DND-41 (cell line): ENCODE data around the gene C1QTNF12.

ENCODE experiments used
- CTCF ChIP-seq: IDR thresholded peaks from 2 replicates; pipeline ENCODE4 v1.5.1; 2012; ENCODE audit warnings: borderline replicate concordance, low read length, moderate library complexity, mild to moderate bottlenecking; ENCODE audit not compliant: poor library complexity, severe bottlenecking; ENCODE audit errors: extremely low read depth
- EZH2 ChIP-seq: IDR thresholded peaks from 3 replicates; pipeline ENCODE4 v1.6.1; 2012; ENCODE audit warnings: borderline replicate concordance, low read depth, mild to moderate bottlenecking, moderate library complexity, low read length, inconsistent platforms; ENCODE audit not compliant: severe bottlenecking

GRCh38 chr1:1240348-1240732, 6.2 kb downstream of the C1QTNF12 start:
- no peak for TF ChIP-seq CTCF
- no peak for TF ChIP-seq EZH2
